HG02885 (cell line): Measurements from ENCODE around the gene CCBE1.
"Not testable (repeated sequence)": the region's sequence is repeated elsewhere in the genome, so short reads cannot be mapped to it uniquely, and the experiment has no call there.

Experiments
- ATAC-seq: cut with Tn5 transposase; IDR thresholded peaks from one replicate; pipeline ENCODE4 v1.9.1; 2021; ENCODE audit warnings: mild to moderate bottlenecking; ENCODE audit not compliant: unreplicated experiment, poor library complexity

The CCBE1 gene

DNA sequence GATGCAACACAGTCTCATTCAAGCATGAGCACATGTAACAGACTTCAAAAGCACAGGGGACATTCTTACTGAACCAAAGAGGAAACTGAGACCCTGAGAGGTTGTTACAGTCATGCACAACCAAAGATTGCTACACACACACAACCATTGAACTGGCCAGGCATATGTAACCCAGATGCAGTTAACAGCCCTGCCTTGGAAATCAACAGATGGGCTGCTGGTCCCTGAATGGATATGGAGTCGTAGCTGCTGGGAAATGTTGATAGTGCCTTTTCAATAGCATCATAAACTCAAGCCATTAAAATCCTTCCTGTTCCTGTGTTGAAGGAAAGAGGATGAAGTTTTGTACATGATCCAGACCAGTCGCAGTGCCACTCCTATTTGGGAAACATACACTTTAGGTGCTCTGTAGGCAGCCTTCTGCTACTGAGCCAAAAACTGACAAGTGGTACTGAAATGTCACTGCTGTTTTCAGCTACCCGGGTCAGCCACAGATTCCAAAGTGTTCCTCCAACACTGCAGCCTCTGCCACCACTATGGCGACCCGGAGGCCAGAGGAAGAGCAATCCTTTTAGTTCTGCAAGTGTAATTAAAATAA, 143.9 kb downstream of the CCBE1 start:
- ATAC-seq = no peak

GRCh38 chr18:59551902-59552635, 145.2 kb downstream of the CCBE1 start:
- no peak for ATAC-seq

- no peak for ATAC-seq
These were observed 147.1 kb downstream of the CCBE1 start for GRCh38 chr18:59550174-59550516.

- ATAC-seq = no peak
These were observed 147.6 kb downstream of the CCBE1 start for GRCh38 chr18:59549503-59550173.

DNA sequence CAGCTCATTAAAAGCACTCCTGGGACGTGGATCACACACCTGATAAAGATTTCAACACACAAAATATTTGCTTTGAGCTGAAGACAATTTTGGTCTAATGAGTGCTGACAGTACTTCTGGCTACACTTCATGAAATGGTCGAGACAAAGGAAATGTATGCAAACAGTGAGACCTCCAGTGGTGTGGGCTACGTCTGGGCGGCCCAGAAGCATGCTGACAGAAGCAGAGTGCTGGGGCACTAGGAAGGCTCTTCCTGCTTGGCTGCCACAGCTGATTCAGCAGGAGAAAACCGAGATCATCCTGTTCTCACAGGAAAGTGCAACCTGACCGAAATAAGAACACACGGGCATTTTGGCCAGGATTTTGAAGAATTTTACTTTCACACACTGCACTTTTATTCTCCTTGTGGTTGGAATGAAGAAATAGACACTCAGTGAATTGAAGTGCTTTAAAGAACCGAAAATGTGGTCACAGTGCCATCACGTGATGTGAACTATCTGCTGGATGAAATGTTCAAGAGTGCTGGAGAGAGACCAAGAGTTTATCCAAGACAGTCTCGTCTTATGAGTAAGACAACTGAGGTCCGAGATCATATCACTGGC, 149.5 kb downstream of the CCBE1 start:
- no peak for ATAC-seq

GRCh38 chr18:59546188-59546587, 151.0 kb downstream of the CCBE1 start:
- ATAC-seq = no peak

- ATAC-seq = no peak
These were observed 156.4 kb downstream of the CCBE1 start for GRCh38 chr18:59540780-59541179.

GRCh38 chr18:59540346-59540745, 156.9 kb downstream of the CCBE1 start:
- no peak for ATAC-seq

DNA sequence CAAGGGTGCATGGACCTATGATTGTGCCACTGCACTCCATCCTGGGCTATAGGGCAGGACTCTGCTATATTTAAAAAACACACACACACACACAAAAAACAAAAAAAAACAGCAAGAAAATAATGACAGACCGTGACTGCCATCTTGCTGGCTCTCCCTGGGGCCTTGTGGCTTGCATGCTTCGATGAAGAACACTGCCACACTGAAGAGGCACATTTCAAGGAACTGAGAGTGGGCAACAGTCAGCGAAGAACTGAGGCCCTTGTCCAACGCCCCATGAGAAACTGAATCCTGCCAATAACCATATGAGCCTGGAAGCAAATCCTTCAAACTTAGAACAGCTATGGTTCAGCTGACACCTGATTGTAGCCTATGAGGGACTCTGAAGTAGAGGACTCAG, 158.1 kb downstream of the CCBE1 start:
- no peak for ATAC-seq

DNA sequence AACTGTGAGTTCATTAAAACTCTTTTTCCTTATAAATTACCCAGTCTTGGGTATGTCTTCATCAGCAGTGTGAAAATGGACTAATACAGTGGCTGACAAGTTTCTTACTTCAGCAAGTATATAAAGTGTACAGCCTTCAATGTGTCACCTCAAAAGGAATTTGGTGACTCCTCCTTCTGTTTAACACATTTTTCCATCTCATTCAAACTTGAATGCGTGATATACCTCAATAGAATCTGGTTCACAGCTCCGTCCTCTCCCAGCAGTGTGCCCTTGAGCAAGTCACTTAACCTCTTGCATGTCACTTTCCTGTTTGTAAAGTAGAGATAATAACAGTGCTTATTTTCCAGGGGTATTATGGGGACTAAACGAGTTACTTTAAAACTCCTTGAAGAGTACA, 159.6 kb downstream of the CCBE1 start:
- no peak for ATAC-seq

DNA sequence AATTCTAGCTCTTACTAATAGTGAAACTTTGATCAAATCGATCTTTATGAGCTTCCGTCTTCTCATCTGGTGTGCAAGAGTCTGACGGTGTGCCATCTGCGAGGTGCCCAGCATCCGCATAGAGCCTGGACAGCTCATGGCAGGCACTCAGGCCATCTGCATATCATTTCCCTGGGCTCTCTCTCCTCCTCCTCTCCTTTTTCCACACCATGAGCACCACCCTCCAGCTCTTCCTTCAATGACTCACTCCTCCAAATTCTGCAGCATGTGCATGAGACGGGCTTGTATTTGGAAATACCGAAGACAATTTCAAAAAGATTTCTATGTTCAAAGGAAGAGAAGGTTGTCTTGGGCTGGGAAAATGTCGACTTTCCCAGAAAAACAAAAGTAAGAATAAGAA, 161.1 kb downstream of the CCBE1 start:
- no peak for ATAC-seq

GRCh38 chr18:59535055-59535454, 162.2 kb downstream of the CCBE1 start:
- ATAC-seq = no peak

GRCh38 chr18:59528866-59529265, 168.4 kb downstream of the CCBE1 start:
- no peak for ATAC-seq

DNA sequence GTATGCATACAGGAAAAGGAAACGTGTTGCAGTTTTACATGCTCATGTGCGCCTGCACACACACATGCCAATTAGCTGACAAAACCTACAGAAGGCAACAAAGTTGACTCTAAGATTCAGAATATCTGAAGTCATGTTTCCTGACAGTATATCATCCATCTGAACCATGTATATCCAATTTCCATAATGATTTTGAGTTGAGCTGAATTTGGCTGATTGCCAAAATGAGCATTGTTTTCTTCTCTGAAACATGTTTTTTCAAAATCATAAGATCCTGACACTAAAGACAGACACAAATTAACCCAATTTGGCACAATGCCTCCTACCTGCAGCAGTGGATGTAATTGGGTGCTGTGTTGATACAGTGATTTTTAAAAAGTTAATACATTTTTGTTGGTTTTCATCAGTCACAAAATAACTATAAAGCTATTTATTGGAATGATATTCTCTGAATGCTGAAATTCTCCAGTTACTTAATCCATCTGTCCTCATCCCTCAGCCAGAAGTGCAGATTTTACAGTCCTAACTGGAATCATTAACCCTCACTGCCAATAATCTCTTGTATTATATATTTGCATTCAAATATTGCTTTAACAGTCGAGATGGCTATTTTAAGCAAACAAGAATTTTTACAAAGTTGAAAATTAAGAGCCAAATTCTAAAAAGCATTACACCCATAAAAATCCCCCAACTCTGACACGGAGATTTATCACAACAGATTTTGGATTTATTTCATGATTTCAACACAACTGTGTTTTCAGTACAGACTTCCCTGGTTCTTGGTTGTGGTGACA, 176.5 kb downstream of the CCBE1 start:
- no peak for ATAC-seq

GRCh38 chr18:59518705-59519104, 178.5 kb downstream of the CCBE1 start:
- ATAC-seq = no peak

- no peak for ATAC-seq
These were observed 179.6 kb downstream of the CCBE1 start for GRCh38 chr18:59517446-59518165.

DNA sequence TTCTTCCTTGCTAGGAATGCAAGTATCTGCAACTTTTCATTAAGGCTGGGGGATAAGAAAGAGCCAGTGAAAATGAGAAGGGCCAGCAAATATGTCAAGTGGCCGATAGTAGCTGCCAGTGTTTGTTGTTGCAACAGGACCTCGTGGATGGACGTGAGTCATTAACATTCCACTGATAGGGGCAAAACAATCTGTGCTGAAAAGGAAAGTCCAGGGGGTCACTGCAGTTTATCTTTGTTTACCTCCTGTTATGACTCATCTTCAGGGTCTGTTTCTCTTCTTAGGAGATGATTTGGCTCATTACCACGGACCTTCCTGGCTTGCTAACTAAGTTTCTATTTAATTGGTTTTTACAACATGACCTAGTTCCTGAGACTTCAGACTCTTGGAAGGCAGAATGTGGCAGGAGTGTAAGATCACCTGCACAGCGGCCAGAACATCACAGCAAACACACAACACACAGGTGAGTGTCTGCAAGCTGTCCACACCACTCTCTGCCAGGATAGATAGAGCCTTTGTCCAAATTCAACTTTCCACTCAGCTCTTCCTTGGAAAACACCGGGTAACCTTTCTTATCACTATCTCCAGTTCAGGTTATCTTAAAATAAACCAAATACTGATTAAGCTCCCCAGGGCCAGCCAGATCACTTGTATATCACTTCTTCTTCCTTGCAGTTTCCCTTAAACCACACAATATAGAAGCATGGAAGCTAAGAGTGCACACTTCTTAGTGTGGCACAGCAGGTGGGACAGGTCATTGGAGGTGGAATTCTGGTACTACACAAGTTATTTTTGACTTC, 180.7 kb downstream of the CCBE1 start:
- no peak for ATAC-seq

GRCh38 chr18:59515956-59516355, 181.3 kb downstream of the CCBE1 start:
- ATAC-seq = not testable (repeated sequence)

DNA sequence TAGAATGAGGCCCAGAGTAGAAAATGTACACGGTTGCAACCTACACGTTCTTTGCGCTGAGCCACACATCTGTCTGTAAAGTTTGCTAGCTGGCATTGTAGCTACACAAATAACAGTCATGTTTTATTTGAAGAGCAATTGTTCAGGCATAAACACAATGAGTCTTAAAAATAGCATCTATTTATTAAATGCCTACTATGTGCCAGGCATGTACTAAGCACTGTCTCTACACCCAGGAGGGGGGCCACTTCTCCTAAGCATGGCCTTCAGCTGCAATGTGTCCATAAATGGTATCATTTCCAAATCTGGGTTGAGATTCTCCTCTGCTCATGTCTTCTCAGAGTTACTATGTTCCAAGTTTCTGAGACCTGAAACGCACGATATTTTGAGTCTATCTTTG, 182.1 kb downstream of the CCBE1 start:
- no peak for ATAC-seq
